Measurements from ENCODE around the gene AQP12A.
"Not testable (repeated sequence)": the region's sequence is repeated elsewhere in the genome, so short reads cannot be mapped to it uniquely, and the experiment has no call there.

Gene AQP12A

GRCh38 chr2:240690421-240691074, 1.1 kb upstream of the AQP12A start:
- DNase-seq, result not testable (repeated sequence)

GRCh38 chr2:240691075-240691427, 615 bp upstream of the AQP12A start:
- not testable (repeated sequence) for DNase-seq

DNA sequence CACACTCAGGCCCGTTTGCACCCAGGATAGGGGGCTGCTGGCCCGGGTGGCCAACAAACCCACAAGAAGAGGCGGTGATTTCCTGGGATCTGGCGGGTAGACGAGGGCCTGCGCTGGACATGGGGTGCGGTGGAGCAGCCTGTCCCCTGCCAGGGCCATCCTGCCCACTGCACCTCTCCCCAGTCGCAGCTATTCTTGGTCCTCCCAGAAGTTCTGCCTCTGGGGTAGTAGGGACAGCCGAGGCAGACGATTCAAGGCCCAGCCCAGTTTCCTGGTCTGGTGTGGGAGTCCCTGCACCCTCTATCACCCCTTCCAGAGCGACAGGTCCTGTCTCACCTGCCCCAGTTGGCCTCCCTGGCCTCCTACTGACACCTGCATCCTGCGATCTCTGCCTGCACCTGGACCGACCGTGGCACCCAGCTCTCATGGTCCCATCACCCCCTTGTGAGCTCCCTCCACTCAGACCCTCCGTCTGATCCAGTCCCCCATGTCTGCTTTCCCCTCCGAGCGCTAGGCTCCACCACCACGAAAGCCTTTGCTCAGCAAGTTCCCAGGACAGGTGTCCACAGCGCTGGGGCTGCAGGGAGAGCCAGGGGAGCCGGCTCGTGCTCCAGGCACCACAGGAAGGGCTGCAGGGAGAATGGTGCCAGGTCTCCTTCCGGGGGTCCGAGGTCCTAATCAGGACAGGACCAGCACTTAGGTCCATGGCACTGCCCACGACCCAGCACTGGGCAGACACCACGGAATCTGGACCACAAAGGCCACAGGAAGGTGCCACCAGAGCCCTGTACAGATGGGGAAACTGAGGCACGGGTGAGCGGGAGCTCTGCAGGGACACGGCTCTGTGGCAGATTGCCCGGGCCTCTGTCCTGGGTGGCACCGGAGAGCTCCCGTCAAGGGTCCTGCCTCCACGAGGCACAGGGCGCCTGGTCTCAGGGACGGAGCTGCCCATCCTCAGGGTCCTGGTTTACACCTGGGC, 1.2 kb downstream of the AQP12A start:
- DNase-seq, result not testable (repeated sequence)

GRCh38 chr2:240694304-240694703, 2.6 kb downstream of the AQP12A start:
- DNase-seq, result not testable (repeated sequence)

- not testable (repeated sequence) for DNase-seq
Observed at GRCh38 chr2:240695593-240695992, 3.9 kb downstream of the AQP12A start.

- not testable (repeated sequence) for DNase-seq
Observed at GRCh38 chr2:240696469-240696868, 4.8 kb downstream of the AQP12A start.

- not testable (repeated sequence) for DNase-seq
Observed at GRCh38 chr2:240698852-240699561, 7.3 kb downstream of the AQP12A start.

- DNase-seq, result not testable (repeated sequence)
Observed at GRCh38 chr2:240699835-240700234, 8.2 kb downstream of the AQP12A start.

DNA sequence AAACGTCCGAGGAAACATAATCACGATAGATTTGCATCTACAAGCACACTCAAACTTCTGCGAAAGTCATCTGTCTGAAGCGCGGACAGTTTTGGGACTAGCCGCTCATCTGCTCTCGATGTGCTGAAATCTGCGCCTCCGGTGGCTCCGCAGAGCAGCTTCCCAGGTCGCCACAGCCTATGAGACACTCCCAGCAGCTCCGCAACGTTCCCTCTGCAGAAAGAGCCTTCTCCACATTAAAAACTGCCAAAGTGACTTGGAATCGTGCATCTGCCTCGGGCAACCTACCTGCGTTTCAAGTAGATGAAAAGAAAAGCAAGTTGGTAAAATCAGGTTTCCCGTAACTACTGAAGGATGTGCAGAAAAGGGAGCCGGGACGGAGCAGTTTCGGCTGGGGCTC, 8.9 kb downstream of the AQP12A start:
- not testable (repeated sequence) for DNase-seq

DNA sequence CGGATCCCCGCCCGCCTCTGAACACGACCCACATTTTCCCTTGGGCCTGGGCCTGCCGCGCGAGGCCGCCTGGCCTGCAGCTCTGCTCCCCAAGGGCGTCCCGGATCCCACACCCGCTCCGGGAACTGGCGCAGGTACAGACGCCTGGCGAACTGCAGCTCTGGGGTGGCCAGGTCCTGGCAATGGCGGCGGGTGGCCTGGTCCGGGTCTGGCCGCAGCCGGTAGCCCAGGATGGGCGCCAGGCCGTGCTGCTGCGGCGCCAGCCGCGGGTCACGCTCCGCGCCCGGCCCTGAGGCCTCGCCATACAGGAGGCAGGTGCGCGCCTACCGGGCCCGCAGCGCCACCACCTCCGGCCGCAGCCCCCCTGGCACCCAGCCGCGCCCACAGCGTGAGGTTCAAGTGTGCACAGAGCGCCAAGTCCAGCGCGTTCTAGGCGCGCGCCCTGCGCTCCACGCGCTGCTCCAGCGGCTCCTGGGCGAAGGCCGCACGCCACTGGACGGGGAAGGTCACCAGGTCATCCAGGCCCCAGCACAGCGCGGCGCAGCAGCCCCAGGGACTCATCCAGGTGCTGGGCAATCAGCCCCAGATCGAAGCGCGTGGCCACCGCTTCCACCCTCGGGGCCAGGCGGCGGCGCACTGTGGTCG, 9.5 kb downstream of the AQP12A start:
- DNase-seq, result no peak

DNA sequence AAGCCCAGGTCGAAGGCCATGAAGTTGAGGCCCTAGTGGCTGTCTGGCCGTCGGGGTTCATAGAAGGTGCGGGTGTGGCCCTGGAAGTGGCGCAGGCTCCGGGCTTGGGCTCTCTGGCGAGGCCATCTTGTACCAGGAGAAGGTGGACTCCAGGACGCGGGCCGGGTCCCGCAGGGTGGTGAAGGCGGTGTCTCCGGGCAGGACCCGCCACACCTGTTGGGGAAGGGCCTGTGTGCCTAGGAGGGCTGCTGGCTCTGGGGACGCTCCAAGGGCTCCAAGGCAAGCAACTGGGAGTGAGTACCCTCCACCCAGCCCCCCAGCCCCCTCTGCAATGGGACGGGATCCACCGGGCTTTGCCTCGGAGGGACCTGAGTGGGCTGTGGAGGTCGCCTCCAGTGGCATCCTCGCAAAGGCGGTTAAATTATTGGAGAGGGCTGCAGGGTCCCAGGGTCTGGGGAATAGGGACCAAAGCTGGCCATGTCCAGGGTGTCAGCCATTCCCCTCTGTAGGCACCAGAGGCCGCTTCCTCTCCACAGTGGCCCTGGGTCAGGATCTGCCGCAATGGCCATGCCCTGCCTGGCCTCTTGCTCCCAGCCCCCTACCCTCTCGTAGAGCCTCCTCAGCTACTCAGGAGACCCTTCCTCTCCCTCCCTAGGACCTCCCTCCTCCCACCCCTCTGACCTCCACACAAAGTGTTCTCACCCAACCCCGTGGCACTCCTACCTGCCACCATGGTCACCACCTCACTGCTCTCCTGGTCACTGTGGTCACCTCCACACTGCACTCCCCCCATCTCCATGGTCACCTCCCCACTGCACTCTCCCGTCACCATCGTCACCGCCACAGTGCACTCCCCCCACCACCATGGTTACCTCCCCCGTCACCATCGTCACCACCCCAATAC, 10.3 kb downstream of the AQP12A start:
- DNase-seq, result no peak

GRCh38 chr2:240702640-240703011, 11.0 kb downstream of the AQP12A start:
- DNase-seq, result no peak

- DNase-seq, result no peak
Observed at GRCh38 chr2:240703417-240704341, 12.0 kb downstream of the AQP12A start.

- no peak for DNase-seq
Observed at GRCh38 chr2:240704651-240705050, 13.0 kb downstream of the AQP12A start.

- no peak for DNase-seq
Observed at GRCh38 chr2:240705204-240705791, 13.6 kb downstream of the AQP12A start.

GRCh38 chr2:240707043-240707756, 15.5 kb downstream of the AQP12A start:
- no peak for DNase-seq

DNA sequence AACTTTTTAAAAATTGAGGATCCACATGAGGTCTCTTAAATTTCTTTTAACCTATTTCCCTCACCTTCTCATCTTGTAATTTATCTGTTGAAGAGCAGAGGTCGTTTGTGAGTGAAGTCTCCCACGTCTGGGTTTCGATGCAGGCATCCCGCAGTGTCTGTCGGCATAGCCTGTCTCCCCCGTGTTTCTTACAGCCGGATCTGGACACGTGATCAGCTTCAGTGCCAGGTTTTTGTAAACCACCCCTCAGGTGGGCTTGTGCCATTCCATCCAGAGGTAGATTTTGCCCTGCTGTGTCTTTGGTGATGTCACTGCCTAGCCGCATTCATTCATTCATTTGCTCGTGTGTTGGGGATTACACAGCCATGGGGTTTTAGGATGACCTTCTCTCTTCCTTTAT, 16.2 kb downstream of the AQP12A start:
- DNase-seq, result no peak

DNA sequence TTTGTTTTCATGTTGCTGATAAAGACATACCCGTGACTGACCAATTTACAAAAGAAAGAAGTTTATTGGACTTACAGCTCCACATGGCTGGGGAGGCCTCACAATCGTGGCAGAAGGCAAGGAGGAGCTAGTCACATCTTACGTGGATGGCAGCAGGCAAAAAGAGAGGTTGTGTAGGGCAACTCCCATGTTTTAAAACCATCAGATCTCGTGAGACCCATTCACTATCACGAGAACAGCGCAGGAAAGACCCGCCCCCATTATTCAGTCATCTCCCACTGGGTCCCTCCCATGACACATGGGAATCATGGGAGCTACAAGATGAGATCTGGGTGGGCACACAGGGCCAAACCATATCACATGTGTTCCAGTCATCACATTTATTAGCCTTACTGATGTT, 16.8 kb downstream of the AQP12A start:
- DNase-seq, result no peak

- no peak for DNase-seq
Observed at GRCh38 chr2:240711296-240711695, 19.6 kb downstream of the AQP12A start.

DNA sequence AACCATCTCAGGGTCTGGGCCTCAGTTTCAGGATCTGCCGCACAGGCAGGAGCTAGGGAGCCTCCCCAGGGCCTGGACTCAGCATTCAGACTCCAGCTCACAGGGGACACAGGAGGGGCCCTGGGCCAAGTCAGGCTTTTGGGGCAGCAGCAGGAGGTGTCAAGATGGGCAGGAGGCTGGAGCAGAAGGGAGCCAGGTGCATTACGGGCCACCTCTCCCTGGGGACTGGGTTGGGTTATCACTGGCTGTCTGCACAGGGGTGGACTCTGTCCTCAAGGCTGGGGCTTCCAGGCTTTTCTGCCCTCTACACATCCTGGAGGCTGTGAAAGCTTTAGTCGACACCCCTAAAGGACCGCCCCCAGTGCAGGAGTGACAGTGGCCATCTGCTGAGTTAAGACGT, 20.0 kb downstream of the AQP12A start:
- DNase-seq, result no peak
